HepG2 (cell line): Measurements from ENCODE around the gene SNAI1. TPM values are rescaled to one million over a fixed set of nuclear protein-coding genes. Genes with fewer than 3 reads are reported as not detected.

Source experiments
- ARNT ChIP-seq: fragments of 450-650 bp; IDR thresholded peaks from 2 replicates; pipeline ENCODE4 v1.6.1; 2017
- CHCHD3 ChIP-seq: sonication (generic); formaldehyde crosslinking; IDR thresholded peaks from 2 replicates; pipeline ENCODE4 v1.8.0; 2022; ENCODE audit warnings: mild to moderate bottlenecking, missing genetic modification reagents, moderate library complexity
- CREM ChIP-seq, 2 experiments: sonication (generic) in 1 of 2; formaldehyde crosslinking in 1 of 2; IDR thresholded peaks; 2 replicates each; pipeline versions ENCODE4 v1.4.0 to v1.6.1; 2016 to 2020; ENCODE audit warnings: antibody characterized with exemption in 1 of 2, mild to moderate bottlenecking in 1 of 2, missing genetic modification reagents in 1 of 2
- DZIP1 ChIP-seq: sonication (generic); formaldehyde crosslinking; IDR thresholded peaks from 2 replicates; pipeline ENCODE4 v1.5.0; 2020; ENCODE audit warnings: mild to moderate bottlenecking, missing genetic modification reagents
- GATAD1 ChIP-seq: IDR thresholded peaks from 2 replicates; pipeline ENCODE4 v1.6.1; 2016; ENCODE audit warnings: missing genetic modification reagents, missing compliant biosample characterization
- MAF1 ChIP-seq: sonication (generic); formaldehyde crosslinking; IDR thresholded peaks from 2 replicates; pipeline ENCODE4 v1.5.0; 2020; ENCODE audit warnings: missing genetic modification reagents, borderline replicate concordance
- MLLT10 ChIP-seq: sonication (generic); formaldehyde crosslinking; IDR thresholded peaks from 2 replicates; pipeline ENCODE4 v1.4.0; 2020; ENCODE audit warnings: missing genetic modification reagents
- NFIB ChIP-seq: sonication (generic); formaldehyde crosslinking; IDR thresholded peaks from 2 replicates; pipeline ENCODE4 v1.9.0; 2021; ENCODE audit warnings: missing genetic modification reagents, mild to moderate bottlenecking, borderline replicate concordance
- NR2F1 ChIP-seq, 2 experiments: fragments of 450-650 bp in 1 of 2; formaldehyde crosslinking in 1 of 2; IDR thresholded peaks; 2 replicates each; pipeline versions ENCODE4 v1.5.0 to v1.6.1; 2016 to 2020; ENCODE audit warnings: mild to moderate bottlenecking in 1 of 2, missing compliant biosample characterization in 1 of 2, missing genetic modification reagents in 1 of 2, moderate library complexity in 1 of 2
- PCBP1 ChIP-seq: fragments of 200-400 bp; formaldehyde crosslinking; IDR thresholded peaks from 2 replicates; pipeline ENCODE4 v1.6.1; 2017; ENCODE audit warnings: mild to moderate bottlenecking, low read depth, low read length, borderline replicate concordance
- RBM39 ChIP-seq: fragments of 200-400 bp; formaldehyde crosslinking; IDR thresholded peaks from one replicate; pipeline ENCODE4 v1.6.1; 2018; ENCODE audit warnings: antibody characterized with exemption, mild to moderate bottlenecking, low read depth, low read length; ENCODE audit not compliant: poor library complexity, severe bottlenecking
- RFXAP ChIP-seq: sonication (generic); formaldehyde crosslinking; IDR thresholded peaks from 2 replicates; pipeline ENCODE4 v1.4.0; 2020; ENCODE audit warnings: missing genetic modification reagents, borderline replicate concordance
- SP1 ChIP-seq, 2 experiments: fragments of 450-650 bp in 1 of 2; sonication (generic) in 1 of 2; formaldehyde crosslinking in 1 of 2; IDR thresholded peaks; 2 replicates each; pipeline versions ENCODE4 v1.4.0 to v1.6.1; 2016 to 2020; ENCODE audit warnings: missing genetic modification reagents in 1 of 2
- SUZ12 ChIP-seq: fragments of 150-350 bp; IDR thresholded peaks from 2 replicates; pipeline ENCODE4 v1.6.1; 2014; ENCODE audit warnings: low read depth, low read length
- TCF12 ChIP-seq, 2 experiments: fragments of 450-650 bp in 1 of 2; sonication (generic) in 1 of 2; formaldehyde crosslinking in 1 of 2; IDR thresholded peaks; 2 replicates each; pipeline versions ENCODE4 v1.6.1 to v1.8.0; 2017 to 2022; ENCODE audit warnings: antibody characterized with exemption in 1 of 2, mild to moderate bottlenecking in 1 of 2, missing genetic modification reagents in 1 of 2, moderate library complexity in 1 of 2
- ZBTB33 ChIP-seq: sonication (generic); formaldehyde crosslinking; IDR thresholded peaks from 2 replicates; pipeline ENCODE4 v1.4.0; 2020; ENCODE audit warnings: missing genetic modification reagents
- ZKSCAN5 ChIP-seq: sonication (generic); formaldehyde crosslinking; IDR thresholded peaks from 2 replicates; pipeline ENCODE4 v1.5.1; 2020; ENCODE audit warnings: mild to moderate bottlenecking, missing genetic modification reagents
- ZNF230 ChIP-seq: sonication (generic); formaldehyde crosslinking; IDR thresholded peaks from 2 replicates; pipeline ENCODE4 v1.4.0; 2020; ENCODE audit warnings: mild to moderate bottlenecking, missing genetic modification reagents
- ZNF333 ChIP-seq: sonication (generic); formaldehyde crosslinking; IDR thresholded peaks from 2 replicates; pipeline ENCODE4 v1.4.0; 2020; ENCODE audit warnings: mild to moderate bottlenecking, missing genetic modification reagents, borderline replicate concordance
- ZNF761 ChIP-seq: sonication (generic); formaldehyde crosslinking; conservative IDR thresholded peaks from 2 replicates; pipeline ENCODE4 v1.4.0; 2020; ENCODE audit warnings: mild to moderate bottlenecking, missing genetic modification reagents
- polyA plus RNA-seq, 8 experiments: library from polyadenylated mRNA; depleted of rRNA in 3 of 8; stranded (reverse) in 7 of 8; unstranded in 1 of 8; fragments of >200 nt; fragmentation: Illumina TruSeq in 4 of 8; extraction: Trizol in 4 of 8; gene quantifications; 2 replicates each; pipeline versions ENCODE4 v1.2.1 to v1.2.3, GENCODE V29; 2011 to 2016; ENCODE audit warnings: low read depth in 4 of 8, missing spikeins in 1 of 8, mixed read lengths in 1 of 8; ENCODE audit not compliant: insufficient read depth in 1 of 8
- total RNA-seq, 5 experiments: library from RNA; depleted of rRNA; stranded (reverse); fragments of >200 nt; fragmentation: Illumina TruSeq; extraction: Trizol; gene quantifications; 2 replicates each; pipeline ENCODE4 v1.2.3, GENCODE V29; 2016; ENCODE audit warnings: low read depth in 1 of 5
- TF ChIP-seq, protein P1 (sequence below): sonication (generic); formaldehyde crosslinking; IDR thresholded peaks from 2 replicates; pipeline ENCODE4 v1.4.0; 2020; ENCODE audit warnings: missing genetic modification reagents

SNAI1 gene
- total and polyA plus RNA-seq, 2 of the 13 experiments (the other 11 are each of a cell fraction or from before 2014, with no cell fraction given): 1.3 to 1.4 TPM

GRCh38 chr20:49979030-49979832, 3.5 kb upstream of the SNAI1 start (continued):
- TF ChIP-seq TCF12 (IDR thresholded peaks at IDR 0.05) (no peak), TCF12 (CRISPR knock-in tag; IDR thresholded peaks at IDR 0.05) (peak; percentile 84), CREM (IDR thresholded peaks at IDR 0.05) (no peak), CREM (CRISPR knock-in tag; IDR thresholded peaks at IDR 0.05) (no peak), CHCHD3 (CRISPR knock-in tag) (no peak; the same call in 1 of the 2 replicates), SUZ12 (peak; percentile 27; the same call in 1 of the 2 replicates), ZNF230 (peak; percentile 51; the same call in 1 of the 2 replicates), ARNT (no peak), RFXAP (CRISPR knock-in tag) (peak; percentile 90; the same call in 1 of the 2 replicates), PCBP1 (0 out of 2 replicates have a peak, but pooled peaks have one; percentile 55), ZNF333 (peak; percentile 98), NFIB (CRISPR knock-in tag) (no peak), NR2F1 (CRISPR knock-in tag; IDR thresholded peaks at IDR 0.05) (0 out of 4 replicates have a peak, but pooled peaks of 1 of the 2 experiments have one; percentile 43), ZBTB33 (CRISPR knock-in tag) (peak; percentile 69), MAF1 (peak; percentile 92), ZNF761 (CRISPR knock-in tag) (0 out of 2 replicates have a peak, but pooled peaks have one; percentile 65), GATAD1 (CRISPR knock-in tag) (peak; percentile 68), RBM39 (peak; percentile 93), ZKSCAN5 (CRISPR knock-in tag) (no peak), DZIP1 (peak; percentile 80), MLLT10 (CRISPR knock-in tag) (no peak), SP1 (IDR thresholded peaks at IDR 0.05) (no peak), SP1 (CRISPR knock-in tag; IDR thresholded peaks at IDR 0.05) (peak; percentile 79)
- TF ChIP-seq, protein P1, sequence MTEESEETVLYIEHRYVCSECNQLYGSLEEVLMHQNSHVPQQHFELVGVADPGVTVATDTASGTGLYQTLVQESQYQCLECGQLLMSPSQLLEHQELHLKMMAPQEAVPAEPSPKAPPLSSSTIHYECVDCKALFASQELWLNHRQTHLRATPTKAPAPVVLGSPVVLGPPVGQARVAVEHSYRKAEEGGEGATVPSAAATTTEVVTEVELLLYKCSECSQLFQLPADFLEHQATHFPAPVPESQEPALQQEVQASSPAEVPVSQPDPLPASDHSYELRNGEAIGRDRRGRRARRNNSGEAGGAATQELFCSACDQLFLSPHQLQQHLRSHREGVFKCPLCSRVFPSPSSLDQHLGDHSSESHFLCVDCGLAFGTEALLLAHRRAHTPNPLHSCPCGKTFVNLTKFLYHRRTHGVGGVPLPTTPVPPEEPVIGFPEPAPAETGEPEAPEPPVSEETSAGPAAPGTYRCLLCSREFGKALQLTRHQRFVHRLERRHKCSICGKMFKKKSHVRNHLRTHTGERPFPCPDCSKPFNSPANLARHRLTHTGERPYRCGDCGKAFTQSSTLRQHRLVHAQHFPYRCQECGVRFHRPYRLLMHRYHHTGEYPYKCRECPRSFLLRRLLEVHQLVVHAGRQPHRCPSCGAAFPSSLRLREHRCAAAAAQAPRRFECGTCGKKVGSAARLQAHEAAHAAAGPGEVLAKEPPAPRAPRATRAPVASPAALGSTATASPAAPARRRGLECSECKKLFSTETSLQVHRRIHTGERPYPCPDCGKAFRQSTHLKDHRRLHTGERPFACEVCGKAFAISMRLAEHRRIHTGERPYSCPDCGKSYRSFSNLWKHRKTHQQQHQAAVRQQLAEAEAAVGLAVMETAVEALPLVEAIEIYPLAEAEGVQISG (CRISPR knock-in tag): peak; percentile 76
